HG03108 (cell line): ENCODE results near the gene PSMF1.
"Not testable (repeated sequence)": the region's sequence is repeated elsewhere in the genome, so short reads cannot be mapped to it uniquely, and the experiment has no call there.

ENCODE experiments used
- ATAC-seq: cut with Tn5 transposase; IDR thresholded peaks from one replicate; pipeline ENCODE4 v1.9.1; 2021; ENCODE audit warnings: moderate library complexity; ENCODE audit not compliant: unreplicated experiment

The PSMF1 gene

GRCh38 chr20:1122388-1123315 is 4.2 kb downstream of the PSMF1 start:
- ATAC-seq: no peak

DNA sequence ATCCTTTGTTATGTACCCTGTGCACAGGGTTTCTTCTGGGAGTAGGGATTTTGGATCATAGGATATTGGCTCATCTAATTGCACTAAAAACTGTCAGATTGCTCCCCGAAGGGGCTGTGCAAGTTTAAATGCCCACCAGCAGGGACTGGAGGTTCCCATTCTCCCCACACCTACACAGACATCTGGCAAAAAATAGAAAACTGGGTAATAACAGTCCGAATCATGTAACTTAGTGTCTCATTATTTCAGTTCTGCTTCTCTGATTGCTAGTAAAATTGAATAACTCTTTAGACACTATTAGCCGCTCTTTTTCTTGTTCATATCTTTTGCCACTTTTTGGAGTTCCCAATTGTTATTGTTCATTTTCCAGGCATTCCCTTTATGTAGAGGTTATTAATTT is 5.3 kb downstream of the PSMF1 start:
- no peak for ATAC-seq

- no peak for ATAC-seq
These were observed 6.0 kb downstream of the PSMF1 start for GRCh38 chr20:1124421-1124820.

DNA sequence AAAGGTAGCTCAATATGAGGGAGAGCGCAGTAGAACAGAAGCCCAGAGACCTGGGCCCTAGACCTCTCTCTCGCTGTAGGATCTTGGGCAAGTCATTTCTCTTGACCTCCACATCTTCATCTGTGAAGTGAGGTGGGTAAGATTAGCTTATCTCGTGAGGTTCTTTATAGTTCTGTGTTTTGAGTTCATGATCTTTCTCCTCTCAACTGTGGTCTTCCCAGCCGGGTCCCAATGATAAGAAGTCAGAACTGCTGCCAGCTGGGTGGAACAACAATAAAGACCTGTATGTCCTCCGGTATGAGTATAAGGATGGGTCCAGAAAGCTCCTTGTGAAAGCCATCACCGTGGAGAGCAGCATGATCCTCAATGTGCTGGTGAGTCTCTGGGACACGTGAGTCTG is 6.9 kb downstream of the PSMF1 start:
- no peak for ATAC-seq

GRCh38 chr20:1127840-1128239 is 9.4 kb downstream of the PSMF1 start:
- no peak for ATAC-seq

GRCh38 chr20:1130058-1130694 is 11.8 kb downstream of the PSMF1 start:
- no peak for ATAC-seq

GRCh38 chr20:1130847-1131246 is 12.4 kb downstream of the PSMF1 start:
- ATAC-seq: no peak

DNA sequence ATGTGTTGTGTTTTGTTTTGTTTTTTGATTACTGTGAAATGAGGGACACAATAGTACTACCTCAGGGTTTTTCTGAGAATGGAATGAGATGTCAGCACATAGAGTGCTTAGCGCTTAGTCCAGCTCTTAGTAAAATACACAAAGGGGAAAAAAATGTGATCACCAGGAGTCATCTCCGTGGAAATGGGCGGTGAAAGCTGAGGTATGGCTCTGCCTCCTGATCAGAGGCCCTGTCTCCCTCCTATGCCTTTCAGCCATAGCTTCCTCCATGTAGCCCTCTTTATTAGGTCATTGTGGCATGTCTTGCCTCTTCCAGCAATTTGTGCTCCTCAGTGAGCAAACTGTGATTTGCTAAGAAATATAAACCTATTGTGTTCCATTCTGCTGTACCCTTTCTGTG is 13.0 kb downstream of the PSMF1 start:
- no peak for ATAC-seq

DNA sequence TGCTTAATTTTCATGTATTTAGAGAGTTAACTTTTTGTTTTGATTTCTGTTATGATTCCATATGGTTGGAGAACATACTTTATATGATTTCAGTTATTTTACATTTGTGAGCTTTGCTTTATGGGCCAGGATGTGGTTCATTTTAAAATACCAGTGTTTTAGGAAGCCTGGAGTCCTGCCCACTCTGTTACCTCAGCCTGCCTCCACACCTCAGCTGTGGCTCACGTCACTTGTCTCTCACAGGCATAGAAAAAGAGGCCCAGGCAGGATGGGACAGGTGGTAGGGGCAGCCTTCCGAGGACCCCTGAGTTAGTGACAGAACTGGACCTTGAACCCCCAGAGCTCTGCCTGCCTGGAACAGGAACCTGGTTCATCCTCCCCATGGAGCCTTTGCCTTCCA is 16.0 kb downstream of the PSMF1 start:
- no peak for ATAC-seq

GRCh38 chr20:1134836-1135235 is 16.4 kb downstream of the PSMF1 start:
- ATAC-seq: no peak

DNA sequence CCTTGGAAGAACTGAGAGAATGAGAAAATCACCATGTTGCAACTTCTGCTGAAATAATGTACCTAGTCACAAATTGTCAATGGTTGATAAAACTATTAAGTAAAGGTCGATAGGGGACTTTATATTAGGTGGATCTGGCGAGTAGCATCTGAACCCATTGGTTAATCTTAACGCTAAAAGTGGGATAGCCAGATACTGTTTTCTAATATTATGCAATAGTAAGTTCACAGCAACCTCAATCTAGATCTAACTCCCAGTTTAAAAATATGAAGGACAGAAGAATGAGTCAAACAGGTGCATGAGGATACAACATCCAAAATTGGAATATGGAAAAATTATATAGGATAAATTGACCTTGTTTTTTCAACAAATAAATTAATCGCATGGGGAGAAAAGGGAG is 18.8 kb downstream of the PSMF1 start:
- ATAC-seq: no peak

- no peak for ATAC-seq
These were observed 26.2 kb downstream of the PSMF1 start for GRCh38 chr20:1144401-1145172.

- ATAC-seq: no peak
These were observed 28.6 kb downstream of the PSMF1 start for GRCh38 chr20:1146957-1147356.

DNA sequence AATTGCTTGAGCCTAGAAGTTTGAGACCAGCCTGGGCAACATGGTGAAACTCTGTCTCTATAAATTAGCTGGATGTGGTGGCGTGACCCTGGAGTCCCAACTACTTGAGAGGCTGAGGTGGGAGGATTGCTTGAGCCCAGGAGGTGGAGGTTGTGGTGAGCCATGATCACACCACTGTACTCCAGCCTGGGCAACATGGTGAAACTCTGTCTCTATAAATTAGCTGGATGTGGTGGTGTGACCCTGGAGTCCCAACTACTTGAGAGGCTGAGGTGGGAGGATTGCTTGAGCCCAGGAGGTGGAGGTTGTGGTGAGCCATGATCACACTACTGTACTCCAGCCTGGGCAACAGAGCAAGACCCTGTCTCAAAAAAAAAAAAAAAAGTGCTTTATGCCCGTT is 31.4 kb downstream of the PSMF1 start:
- not testable (repeated sequence) for ATAC-seq

DNA sequence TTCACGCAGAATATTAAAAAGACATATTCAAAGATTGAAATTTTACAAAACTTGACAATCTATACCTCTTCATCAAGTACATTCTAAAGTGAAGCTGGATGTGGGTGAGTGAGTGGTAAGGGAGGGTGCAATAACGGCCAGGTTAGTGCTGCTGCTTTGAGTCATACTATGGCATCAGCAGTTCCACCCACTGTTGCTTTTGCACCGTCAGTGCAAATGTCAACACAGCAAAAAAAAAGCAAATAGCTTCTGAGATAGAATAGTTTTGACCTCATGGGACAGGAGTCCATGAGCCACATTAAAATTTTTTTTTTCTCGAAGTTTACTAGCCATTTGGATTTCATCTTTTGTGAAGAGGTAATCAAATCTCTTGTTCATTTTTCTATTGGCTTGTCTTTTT is 31.8 kb downstream of the PSMF1 start:
- no peak for ATAC-seq

DNA sequence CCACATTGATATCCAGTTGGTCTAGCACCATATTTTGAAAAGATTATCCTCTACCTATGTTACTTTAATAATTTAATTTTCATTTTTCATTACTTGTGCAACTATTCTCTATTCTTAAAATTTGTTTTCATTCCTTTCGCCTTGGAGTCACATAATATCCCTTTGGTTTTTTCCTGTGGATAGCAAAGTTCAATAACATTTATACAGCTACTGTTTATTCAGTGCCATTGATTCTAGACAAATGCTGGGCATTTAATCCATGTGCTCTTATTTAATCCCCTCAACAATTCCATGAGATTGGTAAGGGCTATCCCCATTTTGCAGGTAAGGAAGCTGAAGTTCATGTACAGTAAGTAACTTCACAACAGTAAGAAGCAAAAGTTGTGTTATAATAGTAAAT is 32.6 kb downstream of the PSMF1 start:
- ATAC-seq: no peak

DNA sequence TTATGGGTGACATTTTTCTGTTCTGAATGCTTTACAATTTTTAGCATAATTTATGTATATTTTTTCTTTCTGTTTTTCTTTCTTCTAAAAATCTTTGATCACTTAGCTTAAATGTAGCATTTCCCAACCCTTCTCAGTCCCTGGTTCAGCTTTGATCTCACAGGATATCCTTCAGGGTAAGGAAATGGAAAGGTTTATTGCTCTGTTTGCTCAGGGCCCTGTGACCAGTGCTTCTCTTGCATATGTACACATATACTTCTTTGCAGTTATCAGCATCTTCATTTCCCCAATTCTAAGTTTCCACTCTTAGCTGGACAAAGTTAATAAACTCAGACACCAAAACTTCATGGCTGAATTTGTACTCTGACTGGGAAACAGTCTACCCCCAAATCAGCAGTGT is 35.8 kb downstream of the PSMF1 start:
- no peak for ATAC-seq

DNA sequence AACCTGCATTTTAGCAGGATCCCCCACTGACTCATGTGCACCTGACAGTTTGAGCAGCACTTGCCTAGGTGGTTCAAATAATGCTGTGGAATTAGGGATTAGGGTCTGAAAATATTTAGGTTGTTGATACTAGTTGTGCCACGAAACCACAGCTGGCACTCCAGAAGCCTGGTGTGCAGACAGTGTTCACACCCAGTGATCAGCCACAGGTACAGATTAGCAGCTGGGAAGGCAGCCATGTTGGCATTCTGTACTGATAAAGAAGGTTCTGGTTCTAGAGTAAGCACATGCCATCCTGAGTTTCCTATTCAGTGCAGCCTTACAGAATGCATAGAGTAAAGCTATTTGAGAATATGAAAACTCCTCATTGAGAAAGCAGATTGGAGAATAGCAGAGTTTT is 36.3 kb downstream of the PSMF1 start:
- no peak for ATAC-seq

- ATAC-seq: no peak
These were observed 36.9 kb downstream of the PSMF1 start for GRCh38 chr20:1155342-1155741.

- ATAC-seq: no peak
These were observed 42.1 kb downstream of the PSMF1 start for GRCh38 chr20:1160496-1160895.

GRCh38 chr20:1160991-1161390 is 42.6 kb downstream of the PSMF1 start:
- no peak for ATAC-seq

DNA sequence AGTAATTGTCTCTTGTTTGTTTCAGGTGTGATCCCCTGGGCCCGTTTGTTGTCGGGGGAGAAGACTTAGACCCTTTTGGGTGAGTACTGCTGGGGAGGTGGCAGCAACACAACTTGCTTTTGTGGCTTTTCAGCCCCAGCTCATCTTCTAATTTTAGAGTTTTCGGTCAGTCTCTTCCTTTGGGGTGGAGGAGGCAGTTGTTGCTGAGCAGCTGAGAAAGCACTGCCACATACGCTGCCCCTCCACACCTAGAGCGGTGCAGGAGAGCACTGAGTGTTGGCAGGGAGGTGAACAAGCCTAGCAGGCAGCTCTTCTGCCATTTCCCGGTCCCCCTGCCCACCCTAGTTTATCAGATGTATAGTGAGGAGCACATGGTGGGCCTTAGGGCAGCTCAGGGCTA is 44.7 kb downstream of the PSMF1 start:
- no peak for ATAC-seq
